ENCODE data around the gene LYPD6.

The LYPD6 gene

GRCh38 chr2:149353421-149353820 lies 23.0 kb downstream of the LYPD6 start:
- DNase-seq = no peak

- DNase-seq = no peak
Measured at GRCh38 chr2:149355716-149356422, 25.5 kb downstream of the LYPD6 start.

GRCh38 chr2:149357058-149357457 lies 26.7 kb downstream of the LYPD6 start:
- no peak for DNase-seq

GRCh38 chr2:149360106-149360505 lies 29.7 kb downstream of the LYPD6 start:
- DNase-seq = no peak

- DNase-seq = no peak
Measured at GRCh38 chr2:149363958-149364357, 33.6 kb downstream of the LYPD6 start.

GRCh38 chr2:149364839-149365238 lies 34.5 kb downstream of the LYPD6 start:
- DNase-seq = no peak

- no peak for DNase-seq
Measured at GRCh38 chr2:149365931-149366583, 35.7 kb downstream of the LYPD6 start.

GRCh38 chr2:149370061-149370775 lies 39.8 kb downstream of the LYPD6 start:
- DNase-seq = no peak

GRCh38 chr2:149371476-149371875 lies 41.1 kb downstream of the LYPD6 start:
- DNase-seq = no peak

- DNase-seq = no peak
Measured at GRCh38 chr2:149375801-149376361, 45.5 kb downstream of the LYPD6 start.

- no peak for DNase-seq
Measured at GRCh38 chr2:149380205-149380604, 49.8 kb downstream of the LYPD6 start.

- DNase-seq = no peak
Measured at GRCh38 chr2:149383340-149383739, 53.0 kb downstream of the LYPD6 start.

GRCh38 chr2:149385350-149385749 lies 55.0 kb downstream of the LYPD6 start:
- no peak for DNase-seq

GRCh38 chr2:149387411-149387810 lies 57.0 kb downstream of the LYPD6 start:
- DNase-seq = no peak

GRCh38 chr2:149388120-149388816 lies 57.9 kb downstream of the LYPD6 start:
- no peak for DNase-seq

GRCh38 chr2:149389506-149390167 lies 59.2 kb downstream of the LYPD6 start:
- DNase-seq = no peak

GRCh38 chr2:149393614-149394013 lies 63.2 kb downstream of the LYPD6 start:
- no peak for DNase-seq

- no peak for DNase-seq
Measured at GRCh38 chr2:149394864-149395263, 64.5 kb downstream of the LYPD6 start.

GRCh38 chr2:149399934-149400615 lies 69.7 kb downstream of the LYPD6 start:
- DNase-seq = no peak

GRCh38 chr2:149400997-149401396 lies 70.6 kb downstream of the LYPD6 start:
- no peak for DNase-seq

GRCh38 chr2:149409506-149409905 lies 79.1 kb downstream of the LYPD6 start:
- DNase-seq = no peak
